H1 (cell line): ENCODE data around the gene ACSF3. TPM values are rescaled to one million over a fixed set of nuclear protein-coding genes. Genes with fewer than 3 reads are reported as not detected.

Experiments
- EZH2 ChIP-seq: fragments of 200-600 bp; sonication (generic); IDR thresholded peaks from 2 replicates; pipeline ENCODE4 v1.7.1; 2012; ENCODE audit warnings: low read depth, mild to moderate bottlenecking, moderate library complexity, low read length, inconsistent platforms; ENCODE audit not compliant: severe bottlenecking
- HDAC6 ChIP-seq: IDR thresholded peaks from one replicate; pipeline ENCODE4 v1.7.1; 2012; ENCODE audit warnings: low read depth, mild to moderate bottlenecking, inconsistent platforms, low read length, moderate library complexity
- RFX5 ChIP-seq: IDR thresholded peaks from 2 replicates; pipeline ENCODE4 v1.6.1; 2011; ENCODE audit warnings: low read depth, low read length, improper control_type of control experiment, borderline replicate concordance
- TEAD4 ChIP-seq: IDR thresholded peaks from 2 replicates; pipeline ENCODE4 v1.6.1; 2012; ENCODE audit warnings: low read depth, low read length, inconsistent platforms, mixed read lengths
- polyA plus RNA-seq, 7 experiments: library from polyadenylated mRNA; depleted of rRNA in 3 of 7; stranded (reverse) in 5 of 7; unstranded in 2 of 7; fragments of >200 nt in 5 of 7; fragments of 200-250 nt in 2 of 7; gene quantifications; 1 replicate in 5 of 7; 2 replicates in 1 of 7; 4 replicates in 1 of 7; pipeline versions ENCODE4 v1.2.1 to v1.2.3, GENCODE V29; 2011 to 2013; ENCODE audit warnings: missing spikeins in 2 of 7, mixed read lengths in 2 of 7
- total RNA-seq: library from RNA; stranded (reverse); fragmentation: NEBNext Ultra II Directional; extraction: Animal tissue kit (Norgen Biotek cat#: 25700); gene quantifications from 2 replicates; pipeline ENCODE4 v1.2.1, GENCODE V29; 2021
- TF ChIP-seq, protein P1 (sequence below): IDR thresholded peaks from 2 replicates; pipeline ENCODE4 v1.6.1; 2012; ENCODE audit warnings: inconsistent platforms

The ACSF3 gene
- total and polyA plus RNA-seq, 2 of the 8 experiments (the other 6 are each of a cell fraction or from before 2014, with no cell fraction given): 15.6 to 22.9 TPM

DNA sequence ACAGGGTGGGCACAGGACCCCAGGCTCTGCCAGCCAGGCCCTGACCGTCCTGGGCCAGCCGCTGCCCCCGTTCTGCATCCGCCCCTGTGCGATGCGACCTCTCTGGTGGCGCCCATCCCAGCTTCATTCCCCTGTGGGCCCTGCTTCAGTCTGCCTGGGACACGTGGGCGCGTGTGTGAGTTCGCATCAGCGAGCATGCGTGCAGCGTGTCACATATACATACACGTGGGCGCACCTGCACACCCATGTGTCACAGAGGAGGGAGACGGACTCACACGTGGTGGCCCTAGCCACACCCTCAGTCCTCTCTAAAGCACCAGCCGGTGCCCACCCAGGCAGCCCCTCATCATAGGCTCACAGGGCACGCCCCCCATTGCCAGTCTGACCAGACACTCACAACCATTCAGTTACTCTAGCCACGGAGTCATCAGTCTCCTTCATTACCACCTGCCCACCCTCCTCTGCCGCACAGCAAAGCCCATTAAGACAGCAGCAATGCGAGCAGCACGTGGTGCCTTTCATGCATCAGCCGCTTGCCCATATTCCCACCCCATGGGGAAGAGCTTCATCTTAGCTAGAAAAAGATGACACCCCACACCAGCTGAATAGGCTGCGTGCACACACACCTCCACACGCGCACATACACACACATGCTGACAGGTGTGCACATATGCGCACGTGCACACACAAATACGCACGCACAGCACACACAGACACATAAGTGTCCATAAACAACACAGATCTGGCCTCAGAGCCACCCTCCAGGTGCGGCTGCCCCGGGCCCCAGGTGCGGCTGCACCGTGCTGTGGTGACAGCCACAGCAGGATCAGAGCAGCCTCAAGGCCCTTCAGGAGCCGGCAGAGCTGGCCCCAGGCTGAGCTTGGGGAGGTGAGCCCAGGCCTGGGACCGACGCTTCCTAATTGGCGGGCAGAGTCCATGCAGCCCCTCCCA is 68.4 kb downstream of the ACSF3 start (continued):
- TF ChIP-seq, protein P1, sequence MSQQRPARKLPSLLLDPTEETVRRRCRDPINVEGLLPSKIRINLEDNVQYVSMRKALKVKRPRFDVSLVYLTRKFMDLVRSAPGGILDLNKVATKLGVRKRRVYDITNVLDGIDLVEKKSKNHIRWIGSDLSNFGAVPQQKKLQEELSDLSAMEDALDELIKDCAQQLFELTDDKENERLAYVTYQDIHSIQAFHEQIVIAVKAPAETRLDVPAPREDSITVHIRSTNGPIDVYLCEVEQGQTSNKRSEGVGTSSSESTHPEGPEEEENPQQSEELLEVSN: no peak
- no peak for TF ChIP-seq HDAC6
- no peak for TF ChIP-seq RFX5
- no peak for TF ChIP-seq EZH2
- no peak for TF ChIP-seq TEAD4
